Measurements from ENCODE around the gene TRERF1. TPM values are rescaled to one million over a fixed set of nuclear protein-coding genes. Genes with fewer than 3 reads are reported as not detected.

Gene TRERF1
- total and polyA plus RNA-seq, 2 experiments from 2014 or later = 11.2 to 20.6 TPM

GRCh38 chr6:42199106-42199981 is 252.4 kb downstream of the TRERF1 start (continued):
- TF ChIP-seq EZH2phosphoT487 (IDR thresholded peaks at IDR 0.05; ENCODE audit: unreplicated experiment) (no peak), ZNF331 (CRISPR knock-in tag; IDR thresholded peaks at IDR 0.05; ENCODE audit: low read depth) (no peak), ETS1 (IDR thresholded peaks at IDR 0.05) (no peak), ZNF462 (CRISPR knock-in tag; IDR thresholded peaks at IDR 0.05) (no peak), POLR2AphosphoS5 (IDR thresholded peaks at IDR 0.05; ENCODE audit: low read depth) (no peak)

Measured in GM23338 (cell line).